GM21381 (cell line): ENCODE results near the gene PRPF31.

ENCODE experiments used
- ATAC-seq: cut with Tn5 transposase; IDR thresholded peaks from one replicate; pipeline ENCODE4 v1.9.1; 2021; ENCODE audit warnings: mild to moderate bottlenecking, moderate library complexity; ENCODE audit not compliant: unreplicated experiment

The PRPF31 gene

GRCh38 chr19:54106716-54107115 is 8.8 kb upstream of the PRPF31 start:
- ATAC-seq = no peak

GRCh38 chr19:54107876-54108490 is 7.6 kb upstream of the PRPF31 start:
- ATAC-seq = no peak

- no peak for ATAC-seq
Observed at GRCh38 chr19:54108496-54108895, 7.1 kb upstream of the PRPF31 start.

- no peak for ATAC-seq
Observed at GRCh38 chr19:54109651-54110050, 5.9 kb upstream of the PRPF31 start.

- peak; percentile 32 for ATAC-seq
Observed at GRCh38 chr19:54114340-54115108, 1.0 kb upstream of the PRPF31 start.

- ATAC-seq = no peak
Observed at GRCh38 chr19:54121259-54121658, 5.7 kb downstream of the PRPF31 start.

GRCh38 chr19:54123682-54124081 is 8.1 kb downstream of the PRPF31 start:
- no peak for ATAC-seq

- ATAC-seq = no peak
Observed at GRCh38 chr19:54124393-54124792, 8.8 kb downstream of the PRPF31 start.

- no peak for ATAC-seq
Observed at GRCh38 chr19:54125713-54126112, 10.2 kb downstream of the PRPF31 start.

- no peak for ATAC-seq
Observed at GRCh38 chr19:54127688-54128440, 12.3 kb downstream of the PRPF31 start.

- ATAC-seq = no peak
Observed at GRCh38 chr19:54128441-54128725, 12.8 kb downstream of the PRPF31 start.

GRCh38 chr19:54128796-54129616 is 13.5 kb downstream of the PRPF31 start:
- no peak for ATAC-seq

- ATAC-seq = no peak
Observed at GRCh38 chr19:54129617-54129996, 14.1 kb downstream of the PRPF31 start.

GRCh38 chr19:54133312-54133956 is 17.9 kb downstream of the PRPF31 start:
- no peak for ATAC-seq

GRCh38 chr19:54133957-54134590 is 18.5 kb downstream of the PRPF31 start:
- no peak for ATAC-seq

GRCh38 chr19:54136086-54136863 is 20.7 kb downstream of the PRPF31 start:
- no peak for ATAC-seq

- peak; percentile 80 for ATAC-seq
Observed at GRCh38 chr19:54136864-54137698, 21.5 kb downstream of the PRPF31 start.

GRCh38 chr19:54137699-54138488 is 22.3 kb downstream of the PRPF31 start, which contains the start of gene CNOT3:
TSS of gene CNOT3 (plus strand) at chr19:54137762. CDS start at chr19:54142979, 5,217 bp downstream.
- no peak for ATAC-seq
